ENCODE results near the gene GPRC5A.

- TF ChIP-seq POLR2AphosphoS5 (IDR thresholded peaks at IDR 0.05) (no peak), CTCF (IDR thresholded peaks at IDR 0.05) (no peak), EP300 (IDR thresholded peaks at IDR 0.05) (no peak)
Measured at GRCh38 chr12:12939888-12940287, 48.5 kb downstream of the GPRC5A start.

All from upper lobe of left lung (tissue), 4 donors.